ENCODE data around the gene SIK3. TPM values are rescaled to one million over a fixed set of nuclear protein-coding genes. Genes with fewer than 3 reads are reported as not detected.
A peak's percentile ranks its signal among the peaks of the same experiment; 100 is the strongest.

The SIK3 gene
- total RNA-seq, 2 experiments from 2014 or later = 81.4 to 86.1 TPM

- TF ChIP-seq, protein P1, sequence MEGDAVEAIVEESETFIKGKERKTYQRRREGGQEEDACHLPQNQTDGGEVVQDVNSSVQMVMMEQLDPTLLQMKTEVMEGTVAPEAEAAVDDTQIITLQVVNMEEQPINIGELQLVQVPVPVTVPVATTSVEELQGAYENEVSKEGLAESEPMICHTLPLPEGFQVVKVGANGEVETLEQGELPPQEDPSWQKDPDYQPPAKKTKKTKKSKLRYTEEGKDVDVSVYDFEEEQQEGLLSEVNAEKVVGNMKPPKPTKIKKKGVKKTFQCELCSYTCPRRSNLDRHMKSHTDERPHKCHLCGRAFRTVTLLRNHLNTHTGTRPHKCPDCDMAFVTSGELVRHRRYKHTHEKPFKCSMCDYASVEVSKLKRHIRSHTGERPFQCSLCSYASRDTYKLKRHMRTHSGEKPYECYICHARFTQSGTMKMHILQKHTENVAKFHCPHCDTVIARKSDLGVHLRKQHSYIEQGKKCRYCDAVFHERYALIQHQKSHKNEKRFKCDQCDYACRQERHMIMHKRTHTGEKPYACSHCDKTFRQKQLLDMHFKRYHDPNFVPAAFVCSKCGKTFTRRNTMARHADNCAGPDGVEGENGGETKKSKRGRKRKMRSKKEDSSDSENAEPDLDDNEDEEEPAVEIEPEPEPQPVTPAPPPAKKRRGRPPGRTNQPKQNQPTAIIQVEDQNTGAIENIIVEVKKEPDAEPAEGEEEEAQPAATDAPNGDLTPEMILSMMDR (IDR thresholded peaks at IDR 0.05) = no peak
- H3K4me1 Mint-ChIP-seq (ENCODE audit: low read depth) = no peaks in the 10 kb centered on the region
- H3K4me1 ChIP-seq (ENCODE audit: insufficient read depth, low read length) = no peaks in the 10 kb centered on the region
- no peak overlapping the region for H3K27ac ChIP-seq (ENCODE audit: low read depth in 1 of 2, low read length in 2 of 2)
- H3K36me3 ChIP-seq (ENCODE audit: insufficient read depth, low read length) = peaks cover 89% of the 10 kb centered on the region
- POLR2A ChIA-PET = interaction anchor here (0.7 to 1.1 kb wide), 2 partner anchors 14 to 30 kb away, joined by 3 to 4 read pairs; no protein-coding TSS in a partner anchor
- no peaks in the 10 kb centered on the region for H3K9me3 ChIP-seq (ENCODE audit: control insufficient read depth in 1 of 2, insufficient read depth in 1 of 2, low read length in 2 of 2)
- peak overlapping the region; percentile 12 for H3K27ac Mint-ChIP-seq
- intact Hi-C loops (cut with DNase I, micrococcal nuclease) = no loop called here
- no peak for ATAC-seq (ENCODE audit: poor library complexity)
- no peak for DNase-seq
- no peaks in the 10 kb centered on the region for H3K27me3 Mint-ChIP-seq
- H3K9me3 Mint-ChIP-seq = no peaks in the 10 kb centered on the region
- CTCF ChIA-PET = interaction anchor here (1.5 kb wide), 1 partner anchor 14 kb away, joined by 3 read pairs; no protein-coding TSS in a partner anchor
- no peak overlapping the region for H3K4me3 ChIP-seq (ENCODE audit: low read length)
- no peak overlapping the region for H3K4me3 Mint-ChIP-seq
- peaks cover 93% of the 10 kb centered on the region for H3K36me3 Mint-ChIP-seq (ENCODE audit: low read depth)
- no peaks in the 10 kb centered on the region for H3K27me3 ChIP-seq (ENCODE audit: control insufficient read depth in 1 of 2, insufficient read depth in 2 of 2, low read length in 2 of 2)
Observed at GRCh38 chr11:116865696-116866095, 232.5 kb downstream of the SIK3 start.

GRCh38 chr11:116864531-116864930 is 233.7 kb downstream of the SIK3 start:
- Mint-ChIP-seq H3K4me3 (no peak overlapping the region), H3K27ac (no peak overlapping the region), H3K36me3 (ENCODE audit: low read depth) (peaks cover 92% of the 10 kb centered on the region), H3K4me1 (ENCODE audit: low read depth) (no peaks in the 10 kb centered on the region), H3K27me3 (no peaks in the 10 kb centered on the region), H3K9me3 (no peaks in the 10 kb centered on the region)
- no peak for ATAC-seq (ENCODE audit: poor library complexity)
- DNase-seq = no peak
- H3K4me1 ChIP-seq (ENCODE audit: insufficient read depth, low read length) = no peaks in the 10 kb centered on the region
- intact Hi-C loops (cut with DNase I, micrococcal nuclease) = no loop called here
- H3K27me3 ChIP-seq (ENCODE audit: control insufficient read depth in 1 of 2, insufficient read depth in 2 of 2, low read length in 2 of 2) = no peaks in the 10 kb centered on the region
- H3K9me3 ChIP-seq (ENCODE audit: control insufficient read depth in 1 of 2, insufficient read depth in 1 of 2, low read length in 2 of 2) = no peaks in the 10 kb centered on the region
- ChIA-PET POLR2A (interaction anchor here (1.4 kb wide), 1 partner anchor 10 kb away, joined by 3 read pairs; no protein-coding TSS in a partner anchor), CTCF (no interaction called here)
- H3K4me3 ChIP-seq (ENCODE audit: low read length) = no peak overlapping the region
- TF ChIP-seq, protein P1 (IDR thresholded peaks at IDR 0.05) = no peak
- peaks cover 86% of the 10 kb centered on the region for H3K36me3 ChIP-seq (ENCODE audit: insufficient read depth, low read length)
- H3K27ac ChIP-seq (ENCODE audit: low read depth in 1 of 2, low read length in 2 of 2) = no peak overlapping the region

- no peak overlapping the region for H3K27ac Mint-ChIP-seq
- TF ChIP-seq, protein P1 (IDR thresholded peaks at IDR 0.05) = no peak
- H3K4me1 ChIP-seq (ENCODE audit: insufficient read depth, low read length) = no peaks in the 10 kb centered on the region
- intact Hi-C loops (cut with DNase I, micrococcal nuclease) = no loop called here
- no peaks in the 10 kb centered on the region for H3K9me3 ChIP-seq (ENCODE audit: control insufficient read depth in 1 of 2, insufficient read depth in 1 of 2, low read length in 2 of 2)
- CTCF ChIA-PET = no interaction called here
- H3K4me1 Mint-ChIP-seq (ENCODE audit: low read depth) = no peaks in the 10 kb centered on the region
- no peak for DNase-seq
- peaks cover 86% of the 10 kb centered on the region for H3K36me3 ChIP-seq (ENCODE audit: insufficient read depth, low read length)
- no peak overlapping the region for H3K4me3 ChIP-seq (ENCODE audit: low read length)
- no peaks in the 10 kb centered on the region for H3K27me3 Mint-ChIP-seq
- no peaks in the 10 kb centered on the region for H3K27me3 ChIP-seq (ENCODE audit: control insufficient read depth in 1 of 2, insufficient read depth in 2 of 2, low read length in 2 of 2)
- peaks cover 92% of the 10 kb centered on the region for H3K36me3 Mint-ChIP-seq (ENCODE audit: low read depth)
- POLR2A ChIA-PET = no interaction called here
- ATAC-seq (ENCODE audit: poor library complexity) = no peak
- no peak overlapping the region for H3K27ac ChIP-seq (ENCODE audit: low read depth in 1 of 2, low read length in 2 of 2)
- H3K9me3 Mint-ChIP-seq = no peaks in the 10 kb centered on the region
- no peak overlapping the region for H3K4me3 Mint-ChIP-seq
Observed at GRCh38 chr11:116862951-116863350, 235.3 kb downstream of the SIK3 start.

All from CD4-positive, alpha-beta T cell (primary cell).